Suppressor macrophage (primary cell): ENCODE results near the gene GAL3ST2.
A peak's percentile ranks its signal among the peaks of the same experiment; 100 is the strongest.
"Not testable (repeated sequence)": the region's sequence is repeated elsewhere in the genome, so short reads cannot be mapped to it uniquely, and the experiment has no call there.

Experiments used
- DNase-seq, 4 experiments: peaks; one replicate each; pipeline ENCODE4 v3.0.0-alpha.2; 2020 to 2022

The GAL3ST2 gene

GRCh38 chr2:241820625-241821384, 44.2 kb downstream of the GAL3ST2 start:
- DNase-seq: no peak

GRCh38 chr2:241821460-241822263, 45.0 kb downstream of the GAL3ST2 start:
- no peak for DNase-seq

- no peak for DNase-seq
These were observed 45.6 kb downstream of the GAL3ST2 start for GRCh38 chr2:241822264-241822623.

- DNase-seq: peak in 1 of 4 experiments; percentile 1
These were observed 47.2 kb downstream of the GAL3ST2 start for GRCh38 chr2:241823531-241824437.

- no peak for DNase-seq
These were observed 50.8 kb downstream of the GAL3ST2 start for GRCh38 chr2:241827394-241827793.

GRCh38 chr2:241833101-241833663, 56.6 kb downstream of the GAL3ST2 start:
- DNase-seq: no peak

GRCh38 chr2:241833756-241834526, 57.3 kb downstream of the GAL3ST2 start:
- DNase-seq: not testable (repeated sequence)

- DNase-seq: no peak
These were observed 58.0 kb downstream of the GAL3ST2 start for GRCh38 chr2:241834527-241835210.

GRCh38 chr2:241835611-241836010, 59.0 kb downstream of the GAL3ST2 start:
- no peak for DNase-seq

GRCh38 chr2:241836292-241836691, 59.7 kb downstream of the GAL3ST2 start:
- DNase-seq: no peak

GRCh38 chr2:241837197-241837965, 60.8 kb downstream of the GAL3ST2 start:
- DNase-seq: no peak

- DNase-seq: no peak
These were observed 64.8 kb downstream of the GAL3ST2 start for GRCh38 chr2:241841181-241842066.

GRCh38 chr2:241842067-241842415, 65.4 kb downstream of the GAL3ST2 start:
- DNase-seq: no peak

- peak; percentile 85 to 97 (median 92) for DNase-seq
These were observed 66.1 kb downstream of the GAL3ST2 start for GRCh38 chr2:241842620-241843211.

GRCh38 chr2:241843321-241844065, 66.9 kb downstream of the GAL3ST2 start:
- DNase-seq: no peak

GRCh38 chr2:241844066-241844728, 67.6 kb downstream of the GAL3ST2 start:
- DNase-seq: peak; percentile 88 to 94 (median 88)

GRCh38 chr2:241844831-241845578, 68.4 kb downstream of the GAL3ST2 start:
- DNase-seq: no peak
